ENCODE results near the gene VASN. TPM values are rescaled to one million over a fixed set of nuclear protein-coding genes. Genes with fewer than 3 reads are reported as not detected.
"Not testable (repeated sequence)": the region's sequence is repeated elsewhere in the genome, so short reads cannot be mapped to it uniquely, and the experiment has no call there.

VASN gene
- total RNA-seq, 1 donor from 2014 or later = 20.6 TPM

DNA sequence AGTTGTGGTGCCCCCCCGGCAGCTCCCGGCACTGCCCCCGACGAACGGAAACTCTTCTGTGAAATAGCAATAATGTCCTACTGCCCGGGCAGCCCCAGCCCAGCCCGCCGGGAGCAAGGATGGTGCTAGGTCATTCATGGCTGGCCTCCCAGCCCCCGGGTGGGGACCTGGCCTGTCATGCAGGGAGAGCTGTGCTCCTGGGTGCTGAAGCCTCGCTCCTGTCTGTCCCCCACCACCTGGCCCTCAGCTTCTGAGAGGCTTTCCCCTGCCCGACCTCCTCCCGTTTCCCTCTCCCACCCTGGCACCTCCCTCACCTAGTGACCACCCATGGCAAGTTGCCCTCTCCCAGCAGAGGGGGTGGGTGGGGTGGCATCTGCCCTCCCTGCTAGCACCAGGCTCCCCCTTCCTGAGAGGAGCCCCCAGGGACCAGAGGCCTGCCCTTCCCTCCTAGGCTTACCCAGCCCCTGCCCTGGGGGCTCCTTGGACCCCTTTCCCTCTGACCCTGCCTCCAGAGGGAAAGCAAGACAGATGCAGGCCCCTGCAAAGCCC, 34.0 kb upstream of the VASN start:
- no peak for DNase-seq

DNA sequence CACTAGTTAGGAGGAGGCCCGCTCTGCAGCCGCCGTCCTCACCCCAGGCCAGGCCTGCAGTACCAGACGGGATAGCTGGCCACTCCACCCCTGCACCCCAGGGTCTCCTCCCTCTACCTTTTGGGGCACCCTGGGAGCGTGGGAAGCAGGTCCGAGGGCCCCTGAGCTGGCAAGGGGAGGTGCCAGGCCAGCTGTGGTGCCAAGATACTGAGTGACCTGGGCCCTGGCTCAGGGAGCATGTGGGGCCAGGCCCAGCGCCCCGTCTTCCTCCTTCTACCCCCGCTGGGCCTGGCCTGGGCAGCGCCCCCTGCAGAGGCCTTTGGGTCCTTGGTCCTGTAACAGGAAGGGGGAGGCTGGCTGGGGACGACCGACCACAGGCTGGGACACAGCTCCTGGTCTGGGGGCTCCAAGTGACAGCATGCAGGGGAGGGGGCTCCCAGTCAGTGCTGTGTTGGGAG, 33.5 kb upstream of the VASN start:
- no peak for DNase-seq

DNA sequence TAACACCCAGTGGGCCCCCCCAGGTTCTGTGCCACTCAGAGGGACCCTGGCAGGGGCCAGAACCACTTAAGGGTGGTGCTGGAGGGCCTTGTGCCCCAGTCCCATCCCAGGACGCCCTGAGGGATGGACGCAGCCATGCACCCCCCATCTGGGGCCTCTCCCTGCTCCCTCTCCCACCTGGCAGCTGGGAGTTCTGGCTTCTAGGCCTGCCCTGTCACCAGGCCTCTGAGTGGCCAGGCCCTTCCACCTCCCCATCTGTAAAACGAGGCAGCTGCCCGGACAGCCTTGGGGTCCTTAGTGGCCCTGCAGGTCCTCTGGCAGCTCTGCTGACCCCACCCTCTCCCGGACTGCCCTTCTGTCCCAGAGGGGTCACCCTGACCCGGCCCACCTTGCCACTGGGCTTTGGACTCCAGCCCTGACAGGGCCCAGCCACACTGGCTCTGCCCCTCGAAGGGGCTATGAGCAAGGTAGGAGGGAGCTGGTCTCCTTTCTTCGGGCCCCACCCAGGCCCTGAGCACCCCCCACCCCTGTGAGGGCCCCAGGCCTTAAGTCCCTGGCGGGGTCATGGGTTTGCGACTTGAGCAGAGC, 32.8 kb upstream of the VASN start:
- no peak for DNase-seq

DNA sequence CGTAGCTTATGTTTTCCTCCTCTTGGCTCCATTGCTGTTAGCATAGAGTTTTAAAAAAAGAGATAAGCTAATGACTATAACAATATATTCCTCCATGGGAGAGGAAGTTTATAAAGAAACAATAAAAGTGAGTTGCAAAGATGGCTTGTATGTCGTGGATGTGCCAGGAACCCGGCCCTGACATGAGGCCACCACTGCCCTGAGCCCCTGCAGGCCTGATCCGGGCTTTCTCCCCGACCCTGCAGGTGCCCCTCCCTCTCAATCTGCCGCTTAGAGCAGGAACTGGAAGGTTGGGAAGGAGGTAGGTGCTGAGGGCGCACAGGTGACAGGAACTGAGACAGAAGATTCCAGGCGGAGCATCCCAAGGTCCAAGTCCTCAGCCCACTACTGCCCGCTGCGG, 32.2 kb upstream of the VASN start:
- no peak for DNase-seq

DNA sequence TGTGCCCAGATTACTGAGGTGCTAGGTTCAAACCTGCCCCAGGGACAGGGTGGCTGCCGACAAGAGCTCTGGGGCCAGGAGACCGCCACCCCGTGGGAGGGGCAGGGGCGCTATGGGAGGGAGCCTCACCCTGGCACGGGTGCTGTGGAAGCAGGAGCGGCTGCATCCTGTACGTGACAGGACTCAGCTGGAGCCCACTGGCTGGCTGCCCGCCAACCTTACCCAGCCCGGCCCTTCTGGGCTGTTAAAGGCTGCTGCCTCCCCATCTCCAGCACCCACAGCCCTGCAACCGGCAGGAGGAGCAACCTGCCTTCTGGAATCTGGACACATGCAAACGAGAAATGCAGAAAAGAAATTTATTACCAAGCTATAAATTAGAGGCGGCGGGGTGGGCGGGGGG, 31.7 kb upstream of the VASN start:
- peak; percentile 13 for DNase-seq

DNA sequence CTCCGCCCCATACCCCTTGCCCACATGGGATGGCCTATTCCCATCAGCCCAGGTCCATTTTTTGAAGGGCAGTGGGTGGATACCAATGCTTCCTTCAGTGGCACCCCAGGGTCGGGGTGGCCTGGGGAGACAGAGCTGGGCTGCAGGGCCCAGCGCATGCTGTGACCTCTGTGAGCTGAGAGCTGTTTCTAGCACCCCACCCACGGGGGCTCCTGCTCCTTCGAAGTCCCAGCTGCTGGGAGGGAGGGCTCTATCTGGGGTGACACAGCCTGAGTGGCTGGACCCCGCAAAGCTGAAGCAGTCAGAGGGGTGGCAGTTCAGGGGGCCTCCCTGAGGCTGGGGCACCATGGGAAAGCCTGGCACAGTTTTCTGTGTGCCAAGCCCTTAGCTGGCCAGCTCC, 31.2 kb upstream of the VASN start:
- no peak for DNase-seq

DNA sequence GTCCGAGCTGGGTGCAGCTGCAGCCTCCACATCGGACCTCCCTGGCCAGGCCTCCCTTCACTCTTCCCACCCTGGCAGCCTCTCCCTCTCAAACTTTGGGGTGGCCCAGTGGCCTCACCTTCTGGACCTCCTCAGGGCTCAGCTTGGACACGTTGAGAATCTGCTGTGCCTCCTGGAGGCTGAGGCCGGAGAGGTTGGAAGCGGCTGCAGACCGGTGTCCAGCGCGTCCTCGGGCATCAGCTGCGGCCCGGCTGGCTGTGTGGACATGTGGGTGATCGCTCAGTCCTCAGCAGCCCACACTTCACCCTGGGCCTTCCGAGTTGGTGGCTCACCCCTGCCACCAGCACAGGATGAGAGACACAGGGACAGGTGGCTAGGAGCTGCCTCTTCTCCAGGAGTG, 30.4 kb upstream of the VASN start:
- no peak for DNase-seq

DNA sequence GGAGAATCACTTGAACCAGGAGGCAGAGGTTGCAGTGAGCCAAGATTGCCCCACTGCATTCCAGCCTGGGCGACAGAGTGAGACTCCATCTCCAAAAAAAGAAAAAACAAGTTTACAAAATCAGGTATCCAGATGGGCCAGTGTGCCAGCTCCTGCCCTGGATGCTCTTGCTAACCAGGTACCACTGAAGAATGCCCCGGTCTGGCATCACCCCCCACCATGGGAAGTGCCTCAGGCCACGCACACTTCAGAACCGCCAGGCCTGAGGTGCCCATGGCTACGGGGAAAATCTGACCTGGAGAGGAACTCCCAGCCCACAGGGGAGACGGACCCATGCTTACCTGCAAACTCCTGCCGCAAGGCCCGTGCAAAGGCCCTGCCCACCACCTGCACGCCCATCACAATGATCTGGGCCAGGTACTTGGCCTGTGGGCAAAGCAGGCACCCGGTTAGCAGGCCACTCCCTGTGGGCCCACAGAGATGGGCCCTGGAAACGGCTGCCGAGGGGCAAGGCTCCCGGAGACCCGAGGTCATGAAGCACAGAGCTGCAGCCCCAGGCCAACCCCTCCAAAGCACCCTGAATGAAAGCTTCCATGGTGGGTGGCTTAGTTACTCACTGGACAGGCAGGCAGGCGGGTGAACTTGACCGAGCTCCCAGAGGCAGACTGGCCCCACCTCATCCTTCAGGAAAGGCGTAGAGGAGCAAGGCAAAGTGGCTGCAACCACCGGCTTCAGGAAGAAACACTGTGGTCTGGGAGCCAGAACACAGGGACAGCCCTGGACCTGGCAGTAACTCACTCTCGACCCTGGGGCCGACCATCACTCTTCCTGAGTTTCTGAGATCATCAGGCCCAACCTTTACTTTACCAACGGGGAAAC, 28.5 kb upstream of the VASN start:
- DNase-seq = no peak

DNA sequence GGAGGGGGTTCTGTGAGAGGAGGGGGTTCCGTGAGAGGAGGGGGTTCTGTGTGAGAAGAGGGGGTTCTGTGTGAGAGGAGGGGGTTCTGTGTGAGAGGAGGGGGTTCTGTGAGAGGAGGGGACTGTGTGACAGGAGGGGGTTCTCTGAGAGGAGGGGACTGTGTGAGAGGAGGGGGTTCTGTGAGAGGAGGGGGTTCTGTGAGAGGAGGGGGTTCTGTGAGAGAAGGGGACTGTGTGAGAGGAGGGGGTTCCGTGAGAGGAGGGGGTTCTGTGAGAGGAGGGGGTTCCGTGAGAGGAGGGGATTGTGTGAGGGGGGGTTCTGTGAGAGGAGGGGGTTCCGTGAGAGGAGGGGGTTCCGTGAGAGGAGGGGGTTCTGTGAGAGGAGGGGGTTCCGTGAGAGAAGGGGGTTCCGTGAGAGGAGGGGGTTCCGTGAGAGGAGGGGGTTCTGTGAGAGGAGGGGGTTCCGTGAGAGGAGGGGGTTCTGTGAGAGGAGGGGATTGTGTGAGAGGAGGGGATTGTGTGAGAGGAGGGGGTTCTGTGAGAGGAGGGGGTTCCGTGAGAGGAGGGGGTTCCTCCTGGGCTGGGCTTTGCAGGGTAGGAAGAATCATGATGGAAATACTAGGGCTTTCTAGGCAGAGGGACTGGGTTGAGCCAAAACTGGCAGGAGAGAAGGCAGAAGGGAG, 27.2 kb upstream of the VASN start:
- DNase-seq = not testable (repeated sequence)

DNA sequence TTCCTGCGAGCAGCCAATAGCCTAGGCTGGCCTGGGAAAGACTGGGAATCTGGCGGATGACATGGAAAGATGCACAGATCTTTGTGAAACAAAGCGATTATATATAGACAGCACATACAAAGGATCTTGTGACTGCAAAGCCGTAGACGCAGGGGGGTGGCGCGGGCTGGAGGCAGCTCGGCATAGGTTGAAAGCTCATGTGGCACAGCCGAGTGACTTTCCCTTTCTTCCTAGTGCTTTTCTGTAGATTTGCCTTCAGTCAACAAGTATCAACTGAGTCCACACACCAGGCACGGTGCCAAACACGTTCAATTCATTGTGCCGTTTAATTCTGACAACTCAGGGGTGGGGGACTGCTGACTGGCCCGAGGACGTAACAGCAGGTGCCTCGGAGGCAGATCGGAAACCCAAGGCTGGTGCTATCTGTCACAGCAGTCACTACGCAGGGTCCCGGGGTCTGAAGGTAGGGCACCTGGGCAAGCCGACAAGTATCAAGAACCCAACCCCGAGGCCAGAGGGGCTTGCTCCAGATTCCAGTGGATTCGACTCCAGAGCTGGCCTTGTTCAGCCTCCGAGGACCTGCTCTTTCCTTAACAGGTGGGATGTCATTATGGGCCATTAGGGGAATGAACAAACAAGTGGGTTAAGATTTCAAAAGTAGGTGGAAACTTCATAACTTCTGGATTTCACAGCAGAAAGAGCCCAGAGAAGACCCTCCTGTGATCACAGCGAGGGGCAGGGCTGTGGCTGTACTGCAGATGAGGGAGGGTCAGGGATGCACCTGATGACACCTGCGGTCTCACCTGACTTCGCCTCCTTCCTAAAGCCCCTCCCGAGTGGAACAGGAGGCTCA, 26.4 kb upstream of the VASN start:
- DNase-seq = no peak

DNA sequence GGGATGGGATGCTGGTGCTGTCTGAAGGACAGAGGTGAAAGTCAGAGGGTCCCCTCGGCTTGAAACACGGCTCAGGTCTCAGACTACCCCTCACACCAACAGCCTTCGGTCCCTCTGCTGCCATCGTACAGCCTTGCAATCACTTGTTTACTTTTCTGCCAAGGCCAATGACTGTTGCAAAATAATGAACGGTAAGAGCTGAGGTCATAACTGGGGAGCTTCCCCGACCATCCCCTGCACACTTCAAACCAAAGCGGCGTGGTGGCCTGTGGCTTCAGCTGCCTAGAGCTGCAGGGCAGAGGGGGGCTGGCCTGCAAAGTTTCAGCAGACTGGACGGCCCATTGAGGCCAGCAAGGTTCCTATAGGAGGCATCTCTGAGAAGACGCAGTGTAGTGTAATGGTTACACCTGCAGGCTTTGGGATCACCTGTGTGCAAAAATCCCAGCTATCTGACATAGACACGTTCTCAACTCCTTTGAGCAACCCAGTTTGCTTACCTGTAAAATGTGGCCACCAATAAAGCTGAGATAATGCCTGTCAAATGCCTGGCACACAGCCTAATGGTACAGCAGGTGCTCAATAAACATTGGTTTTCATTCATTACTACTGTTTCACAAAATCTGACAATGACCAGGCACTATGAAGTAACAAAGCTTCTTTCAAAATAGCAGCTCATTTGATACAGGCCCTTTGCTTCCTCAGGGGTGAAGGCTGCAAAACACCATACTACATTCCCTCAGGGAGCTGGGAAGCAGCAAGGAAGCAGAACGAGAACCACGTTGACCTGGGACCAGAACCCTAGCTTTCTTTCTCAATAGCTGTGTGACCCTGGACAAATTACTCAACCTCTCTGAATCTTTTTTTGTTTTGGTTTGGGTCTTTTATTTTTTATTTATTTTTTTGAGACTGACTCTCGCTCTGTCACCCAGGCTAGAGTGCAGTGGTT, 25.5 kb upstream of the VASN start:
- DNase-seq = no peak

DNA sequence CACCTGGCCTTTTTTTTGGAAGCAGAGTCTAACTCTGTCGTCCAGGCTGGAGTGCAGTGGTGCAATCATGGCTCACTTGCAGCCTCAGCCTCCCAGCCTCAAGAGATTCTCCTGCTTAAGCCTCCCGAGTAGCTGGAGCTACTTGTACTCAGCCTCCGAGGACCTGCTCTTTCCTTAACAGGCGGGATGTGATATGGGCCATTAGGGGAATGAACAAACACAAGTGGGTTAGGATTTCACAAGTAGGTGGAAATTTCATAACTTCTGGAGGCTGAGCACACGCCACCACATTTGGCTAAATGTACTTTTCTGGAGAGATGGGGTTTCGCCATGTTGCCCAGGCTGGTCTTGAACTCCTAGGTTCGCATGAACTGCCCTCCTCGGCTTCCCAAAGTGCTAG, 24.6 kb upstream of the VASN start:
- DNase-seq = no peak

DNA sequence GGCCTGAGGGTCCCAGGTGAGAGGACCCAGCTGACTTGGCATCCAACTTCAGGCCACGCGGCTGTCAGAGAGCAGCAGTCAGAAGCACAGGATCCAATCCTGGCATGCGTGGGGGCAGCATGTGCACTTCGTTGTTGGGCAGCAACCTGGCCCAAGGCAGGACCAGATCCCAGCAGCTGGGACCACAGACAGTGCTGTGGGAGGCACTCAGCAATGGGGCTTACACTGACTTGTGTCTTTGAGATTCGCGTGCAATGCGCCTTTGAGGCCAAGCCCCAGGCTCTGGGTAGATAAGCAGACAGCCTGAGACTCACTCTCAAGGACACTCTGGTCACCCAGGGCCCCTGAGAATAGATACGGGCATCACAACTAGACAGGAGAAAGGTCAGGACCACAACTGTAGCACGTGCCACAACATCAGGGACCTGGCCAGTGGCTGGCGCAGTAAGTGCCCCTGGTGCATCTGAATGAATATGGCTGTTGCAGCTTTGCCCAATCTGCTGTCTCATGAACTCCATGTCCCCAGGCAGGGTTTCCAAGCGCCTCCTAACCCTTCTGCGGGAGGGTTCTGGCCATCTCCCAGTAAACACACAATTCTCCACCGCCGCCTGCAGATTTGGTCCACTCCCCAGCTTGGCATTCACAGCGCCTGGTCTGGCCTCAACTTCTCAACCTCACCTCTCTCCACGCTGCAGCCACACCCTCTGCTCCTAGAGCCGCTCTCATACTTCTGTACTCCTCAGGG, 23.7 kb upstream of the VASN start:
- no peak for DNase-seq

DNA sequence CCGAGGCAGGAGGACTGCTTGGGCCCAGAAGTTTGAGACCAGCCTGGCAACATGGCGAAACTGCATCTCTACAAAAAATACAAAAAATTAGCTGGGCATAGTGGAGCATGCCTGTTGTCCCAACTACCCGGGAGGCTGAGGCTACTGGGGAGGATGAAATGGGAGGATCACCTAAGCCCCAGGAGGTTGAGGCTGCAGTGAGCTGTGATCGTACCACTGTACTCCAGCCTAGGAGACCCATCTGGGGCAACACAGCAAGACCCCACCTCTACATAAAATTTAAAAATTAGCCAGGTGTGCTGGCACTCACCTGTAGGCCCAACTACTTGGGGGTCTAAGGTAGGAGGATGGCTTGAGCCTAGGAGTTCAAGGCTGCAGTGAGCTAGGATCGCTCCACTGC, 22.3 kb upstream of the VASN start:
- DNase-seq = no peak

DNA sequence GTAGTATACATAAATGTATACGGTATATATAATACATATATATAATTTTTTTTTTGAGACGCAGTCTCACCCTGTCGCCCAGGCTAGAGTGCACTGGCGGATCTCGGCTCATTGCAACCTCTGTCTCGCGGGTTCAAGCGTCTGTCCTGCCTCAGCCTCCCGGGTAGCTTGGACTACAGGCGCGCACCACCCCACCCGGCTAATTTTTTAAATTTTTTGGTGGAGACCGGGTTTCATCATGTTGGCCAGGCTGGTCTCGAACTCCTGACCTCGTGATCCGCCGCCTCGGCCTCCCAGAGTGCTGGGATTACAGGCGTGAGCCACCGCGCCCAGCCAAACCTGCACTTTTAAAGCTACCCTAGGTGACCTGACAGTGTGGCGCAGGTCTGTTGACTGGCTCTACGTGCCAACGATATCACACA, 21.3 kb upstream of the VASN start:
- no peak for DNase-seq

DNA sequence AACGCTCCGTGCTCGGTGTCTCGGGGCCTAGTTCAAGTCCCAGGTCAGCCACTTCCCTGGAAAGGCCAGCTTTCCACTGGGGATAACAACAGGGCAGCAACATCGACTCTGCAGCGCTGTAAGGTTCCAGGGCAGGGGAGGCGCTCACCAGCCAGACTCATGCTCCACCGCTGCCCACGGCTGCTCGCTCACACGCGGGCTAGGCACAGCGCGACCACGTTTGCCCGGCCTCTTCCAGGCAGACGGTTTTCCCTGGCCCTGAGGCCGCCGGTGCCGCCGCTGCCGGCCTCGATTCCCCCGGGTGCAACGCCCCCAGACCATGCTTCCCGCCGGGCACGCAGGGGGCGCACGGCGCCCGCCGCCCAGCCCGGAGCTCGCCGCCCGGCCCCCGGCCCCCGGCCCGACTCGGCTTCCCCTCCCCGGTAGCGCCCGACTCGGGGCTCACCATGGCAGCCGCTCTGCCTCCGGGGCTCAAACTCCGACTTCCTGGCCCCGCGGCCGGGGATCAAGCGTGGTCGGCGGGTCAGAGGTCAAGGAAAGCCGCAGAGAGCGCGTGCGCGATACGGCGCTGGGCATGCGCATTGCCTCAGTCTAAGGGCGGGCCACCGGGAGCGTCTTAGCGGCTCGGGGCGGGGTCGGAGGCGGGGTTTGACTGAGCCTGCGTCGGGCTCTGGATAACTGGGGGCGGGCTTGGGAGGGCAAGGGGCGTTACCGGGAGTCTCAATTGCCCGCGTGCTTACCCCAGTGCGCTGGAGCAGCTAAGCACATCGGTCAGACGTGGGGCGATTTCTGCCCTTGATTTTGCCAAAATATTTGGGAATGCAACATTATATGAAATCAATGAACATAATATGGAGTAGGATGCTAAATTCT, 20.6 kb upstream of the VASN start, which contains the start of gene PAM16:
Gene PAM16 (minus strand): TSS at position 535 of the 873 bp plus-strand sequence. CDS start 87 bp downstream, at position 448.
- peak; percentile 92 for DNase-seq

DNA sequence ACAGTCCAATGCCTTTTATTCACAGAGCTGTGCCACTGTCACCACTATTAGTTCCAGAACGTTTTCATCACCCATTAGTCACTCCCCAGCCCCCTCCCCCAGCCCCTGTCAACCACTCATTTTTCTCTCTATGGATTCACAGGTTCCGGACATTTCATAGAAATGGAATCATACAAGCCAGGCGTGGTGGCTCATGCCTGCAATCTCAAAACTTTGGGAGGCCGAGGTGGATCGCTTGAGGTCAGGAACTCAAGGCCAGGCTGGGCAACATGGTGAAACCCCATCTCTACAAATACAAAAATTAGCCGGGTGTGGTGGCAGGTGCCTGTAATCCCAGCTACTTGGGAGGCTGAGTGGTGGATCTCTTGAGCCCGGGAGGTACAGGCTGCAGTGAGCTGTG, 19.8 kb upstream of the VASN start:
- DNase-seq = no peak

DNA sequence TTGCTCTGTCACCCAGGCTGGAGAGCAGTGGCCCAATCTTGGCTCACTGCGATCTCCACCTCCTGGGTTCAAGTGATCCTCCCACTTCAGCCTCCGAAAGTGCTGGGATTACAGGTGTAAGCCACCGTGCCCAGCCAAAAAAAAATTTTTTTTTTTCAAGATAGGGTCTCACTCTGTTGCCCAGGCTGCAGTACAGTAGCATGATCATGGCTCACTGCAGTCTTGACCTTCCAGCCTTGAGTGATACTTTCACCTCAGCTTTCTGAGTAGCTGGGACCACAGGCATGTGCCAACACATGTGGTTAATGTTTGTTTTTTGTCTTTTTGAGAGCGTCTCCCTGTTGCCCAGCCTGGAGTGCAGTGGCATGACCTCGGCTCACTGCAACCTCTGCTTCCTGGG, 18.8 kb upstream of the VASN start:
- no peak for DNase-seq

DNA sequence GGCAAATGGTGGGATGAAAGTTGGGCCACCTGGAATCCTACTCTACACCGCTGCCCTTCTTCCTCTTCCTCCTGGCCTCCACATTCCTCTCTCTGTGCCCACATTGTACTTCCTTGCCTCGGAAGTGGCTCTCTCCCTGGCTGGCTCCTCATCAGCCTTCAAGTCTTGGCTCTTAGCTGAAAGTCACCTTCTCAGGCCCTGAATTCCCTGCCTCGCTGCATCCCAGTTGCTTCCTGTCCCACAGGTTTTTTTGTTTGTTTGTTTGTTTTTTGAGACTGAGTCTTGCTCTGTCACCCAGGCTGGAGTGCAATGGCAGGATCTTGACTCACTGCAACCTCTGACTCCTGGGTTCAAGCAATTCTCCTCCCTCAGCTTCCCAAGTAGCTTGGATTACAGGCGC, 18.0 kb upstream of the VASN start:
- no peak for DNase-seq

Data from skin of body (tissue), 2 donors.